K562 (cell line): ENCODE measurements around the gene ANKRD2.

Source experiments
- BDP1 ChIP-seq: IDR thresholded peaks from 3 replicates; pipeline ENCODE4 v1.6.1; 2011; ENCODE audit not compliant: insufficient read length, insufficient read depth
- CTCF ChIP-seq, 3 experiments: IDR thresholded peaks in 2 of 3; conservative IDR thresholded peaks in 1 of 3; 2 replicates each; pipeline ENCODE4 v1.5.1; 2011 to 2012; ENCODE audit warnings: low read length in 3 of 3, mild to moderate bottlenecking in 3 of 3, control low read depth in 2 of 3, improper control_type of control experiment in 1 of 3, inconsistent platforms in 1 of 3, low read depth in 1 of 3, mixed read lengths in 1 of 3, moderate library complexity in 1 of 3; ENCODE audit not compliant: insufficient read depth in 2 of 3
- MBD2 ChIP-seq: sonication (generic); IDR thresholded peaks from 2 replicates; pipeline ENCODE4 v1.6.1; 2016; ENCODE audit warnings: low read depth, borderline replicate concordance
- POLR2A ChIP-seq: fragments of 450-650 bp; conservative IDR thresholded peaks from 2 replicates; pipeline ENCODE4 v1.6.1; 2016
- SIN3A ChIP-seq, 2 experiments: fragments of 150-350 bp in 1 of 2; IDR thresholded peaks; 2 replicates each; pipeline ENCODE4 v1.6.1; 2011 to 2016; ENCODE audit warnings: borderline replicate concordance in 2 of 2, low read depth in 2 of 2, low read length in 2 of 2, mild to moderate bottlenecking in 2 of 2, moderate library complexity in 2 of 2; ENCODE audit not compliant: control insufficient read depth in 1 of 2
- ZFP1 ChIP-seq: fragments of 450-650 bp; formaldehyde crosslinking; IDR thresholded peaks from 2 replicates; pipeline ENCODE4 v1.4.0; 2020; ENCODE audit warnings: mild to moderate bottlenecking, mixed read lengths

- TF ChIP-seq CTCF (IDR thresholded peaks at IDR 0.05 in 2 of 3, conservative IDR thresholded peaks at IDR 0.05 in 1 of 3; ENCODE audit: insufficient read depth in 2 of 3, low read depth in 1 of 3, low read length in 3 of 3): no peak
- no peak for TF ChIP-seq POLR2A
- TF ChIP-seq MBD2: no peak
- no peak for TF ChIP-seq ZFP1 (CRISPR knock-in tag)
- TF ChIP-seq SIN3A (IDR thresholded peaks at IDR 0.05; ENCODE audit: borderline replicate concordance in 2 of 2, control insufficient read depth in 1 of 2, low read depth in 2 of 2, low read length in 2 of 2): no peak
- no peak for TF ChIP-seq BDP1
Observed at GRCh38 chr10:97564776-97565175, 7.8 kb upstream of the ANKRD2 start.
